ENCODE results near the gene C4orf33.

DNA sequence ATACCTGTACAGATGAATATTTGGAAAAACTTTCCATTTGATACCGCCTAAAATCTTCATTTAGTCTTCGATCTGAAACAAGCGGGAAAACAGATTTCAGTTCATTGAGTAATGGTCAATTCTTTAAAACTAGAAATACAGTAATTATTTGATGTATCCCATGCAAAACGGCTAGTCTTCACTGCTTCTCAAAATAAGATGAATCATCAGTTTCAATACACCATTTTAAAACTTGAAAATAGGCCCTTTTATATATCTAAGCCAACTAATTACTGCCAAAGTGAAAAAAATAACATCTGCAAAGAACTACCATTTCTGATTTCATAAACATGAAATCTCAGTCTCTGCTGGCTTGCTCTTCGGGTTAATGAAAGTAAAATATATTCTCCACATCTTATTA lies 13.7 kb upstream of the C4orf33 start:
- TF ChIP-seq, protein P1, sequence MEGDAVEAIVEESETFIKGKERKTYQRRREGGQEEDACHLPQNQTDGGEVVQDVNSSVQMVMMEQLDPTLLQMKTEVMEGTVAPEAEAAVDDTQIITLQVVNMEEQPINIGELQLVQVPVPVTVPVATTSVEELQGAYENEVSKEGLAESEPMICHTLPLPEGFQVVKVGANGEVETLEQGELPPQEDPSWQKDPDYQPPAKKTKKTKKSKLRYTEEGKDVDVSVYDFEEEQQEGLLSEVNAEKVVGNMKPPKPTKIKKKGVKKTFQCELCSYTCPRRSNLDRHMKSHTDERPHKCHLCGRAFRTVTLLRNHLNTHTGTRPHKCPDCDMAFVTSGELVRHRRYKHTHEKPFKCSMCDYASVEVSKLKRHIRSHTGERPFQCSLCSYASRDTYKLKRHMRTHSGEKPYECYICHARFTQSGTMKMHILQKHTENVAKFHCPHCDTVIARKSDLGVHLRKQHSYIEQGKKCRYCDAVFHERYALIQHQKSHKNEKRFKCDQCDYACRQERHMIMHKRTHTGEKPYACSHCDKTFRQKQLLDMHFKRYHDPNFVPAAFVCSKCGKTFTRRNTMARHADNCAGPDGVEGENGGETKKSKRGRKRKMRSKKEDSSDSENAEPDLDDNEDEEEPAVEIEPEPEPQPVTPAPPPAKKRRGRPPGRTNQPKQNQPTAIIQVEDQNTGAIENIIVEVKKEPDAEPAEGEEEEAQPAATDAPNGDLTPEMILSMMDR (IDR thresholded peaks at IDR 0.05; ENCODE audit: low read length), result no peak
- no peak for TF ChIP-seq EZH2 (IDR thresholded peaks at IDR 0.05; ENCODE audit: borderline replicate concordance, low read length)

All from OCI-LY1 (cell line).